ENCODE data around the gene HMOX1.
"Not testable (repeated sequence)": the region's sequence is repeated elsewhere in the genome, so short reads cannot be mapped to it uniquely, and the experiment has no call there.

The HMOX1 gene

GRCh38 chr22:35381424-35382009 is 621 bp downstream of the HMOX1 start:
- DNase-seq: no peak

- no peak for DNase-seq
These were observed 2.8 kb downstream of the HMOX1 start for GRCh38 chr22:35383679-35384071.

- no peak for DNase-seq
These were observed 3.6 kb downstream of the HMOX1 start for GRCh38 chr22:35384527-35384926.

- DNase-seq: no peak
These were observed 4.2 kb downstream of the HMOX1 start for GRCh38 chr22:35384975-35385588.

- DNase-seq: no peak
These were observed 5.9 kb downstream of the HMOX1 start for GRCh38 chr22:35386670-35387288.

- DNase-seq: no peak
These were observed 10.0 kb downstream of the HMOX1 start for GRCh38 chr22:35390933-35391332.

- DNase-seq: no peak
These were observed 11.5 kb downstream of the HMOX1 start for GRCh38 chr22:35392357-35392756.

- DNase-seq: no peak
These were observed 12.5 kb downstream of the HMOX1 start for GRCh38 chr22:35393116-35394010.

GRCh38 chr22:35394011-35394312 is 13.1 kb downstream of the HMOX1 start:
- DNase-seq: no peak

GRCh38 chr22:35394810-35395563 is 14.1 kb downstream of the HMOX1 start:
- no peak for DNase-seq

- DNase-seq: not testable (repeated sequence)
These were observed 15.7 kb downstream of the HMOX1 start for GRCh38 chr22:35396622-35397021.

- no peak for DNase-seq
These were observed 16.4 kb downstream of the HMOX1 start for GRCh38 chr22:35397095-35397904.

GRCh38 chr22:35398591-35398973 is 17.7 kb downstream of the HMOX1 start:
- DNase-seq: no peak

GRCh38 chr22:35399114-35399677 is 18.3 kb downstream of the HMOX1 start:
- DNase-seq: no peak

GRCh38 chr22:35399678-35400500 is 19.0 kb downstream of the HMOX1 start, which contains the start of gene MCM5:
MCM5 (plus strand) TSS chr22:35400140; CDS start chr22:35400439, 299 bp downstream.
- DNase-seq: peak; percentile 96

GRCh38 chr22:35400501-35400790 is 19.6 kb downstream of the HMOX1 start:
- DNase-seq: no peak

GRCh38 chr22:35401863-35402262 is 21.0 kb downstream of the HMOX1 start:
- DNase-seq: no peak

GRCh38 chr22:35403356-35403755 is 22.5 kb downstream of the HMOX1 start:
- DNase-seq: no peak

GRCh38 chr22:35404176-35404575 is 23.3 kb downstream of the HMOX1 start:
- DNase-seq: no peak

GRCh38 chr22:35406443-35406842 is 25.5 kb downstream of the HMOX1 start:
- no peak for DNase-seq

- DNase-seq: no peak
These were observed 26.5 kb downstream of the HMOX1 start for GRCh38 chr22:35407362-35407761.
